Measurements from ENCODE around the gene RBM23.

DNA sequence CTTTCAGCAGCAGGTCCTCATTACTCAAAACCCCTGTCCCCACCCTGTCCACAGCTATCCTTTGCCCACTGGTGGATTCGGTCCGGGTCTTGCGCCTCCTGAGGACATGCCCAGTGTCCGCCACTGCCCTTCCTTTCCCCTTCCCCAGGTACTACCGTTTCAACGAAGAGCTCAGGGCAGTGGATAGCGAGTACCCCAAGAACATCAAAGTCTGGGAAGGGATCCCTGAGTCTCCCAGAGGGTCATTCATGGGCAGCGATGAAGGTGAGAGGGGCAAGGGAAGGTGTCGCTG lies 73.9 kb downstream of the RBM23 start:
- no peak for TF ChIP-seq POLR2A (IDR thresholded peaks at IDR 0.05)
- TF ChIP-seq, protein P1, sequence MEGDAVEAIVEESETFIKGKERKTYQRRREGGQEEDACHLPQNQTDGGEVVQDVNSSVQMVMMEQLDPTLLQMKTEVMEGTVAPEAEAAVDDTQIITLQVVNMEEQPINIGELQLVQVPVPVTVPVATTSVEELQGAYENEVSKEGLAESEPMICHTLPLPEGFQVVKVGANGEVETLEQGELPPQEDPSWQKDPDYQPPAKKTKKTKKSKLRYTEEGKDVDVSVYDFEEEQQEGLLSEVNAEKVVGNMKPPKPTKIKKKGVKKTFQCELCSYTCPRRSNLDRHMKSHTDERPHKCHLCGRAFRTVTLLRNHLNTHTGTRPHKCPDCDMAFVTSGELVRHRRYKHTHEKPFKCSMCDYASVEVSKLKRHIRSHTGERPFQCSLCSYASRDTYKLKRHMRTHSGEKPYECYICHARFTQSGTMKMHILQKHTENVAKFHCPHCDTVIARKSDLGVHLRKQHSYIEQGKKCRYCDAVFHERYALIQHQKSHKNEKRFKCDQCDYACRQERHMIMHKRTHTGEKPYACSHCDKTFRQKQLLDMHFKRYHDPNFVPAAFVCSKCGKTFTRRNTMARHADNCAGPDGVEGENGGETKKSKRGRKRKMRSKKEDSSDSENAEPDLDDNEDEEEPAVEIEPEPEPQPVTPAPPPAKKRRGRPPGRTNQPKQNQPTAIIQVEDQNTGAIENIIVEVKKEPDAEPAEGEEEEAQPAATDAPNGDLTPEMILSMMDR (IDR thresholded peaks at IDR 0.05): no peak

All from uterus (tissue), 2 donors.